SK-N-SH (cell line): ENCODE measurements around the gene PHF3. TPM values are rescaled to one million over a fixed set of nuclear protein-coding genes. Genes with fewer than 3 reads are reported as not detected.

Source experiments
- CTCF ChIA-PET: fragments of 300-600, 350-600 bp; formaldehyde crosslinking; extraction: SDS; loops from one replicate; lab custom pipeline; 2021; lab: Yijun Ruan, JAX
- POLR2A ChIA-PET: fragments of 350-600 bp; sonication (Branson Sonifier 250); formaldehyde crosslinking; extraction: SDS; loops from one replicate; lab custom pipeline; 2020; ENCODE audit warnings: antibody characterized with exemption, inconsistent platforms; lab: Yijun Ruan, JAX
- DNase-seq: peaks from one replicate; pipeline ENCODE4 v3.0.0; 2012
- H2AFZ ChIP-seq: fragments of 200-600 bp; sonication (generic); 2 replicates; pipeline ENCODE4 v1.8.1; 2016; ENCODE audit warnings: antibody characterized with exemption, mild to moderate bottlenecking, low read depth
- H3F3A ChIP-seq: fragments of 200-600 bp; sonication (generic); replicated peaks from 2 replicates; pipeline ENCODE3; 2016; ENCODE audit warnings: antibody characterized with exemption, mild to moderate bottlenecking; ENCODE audit not compliant: insufficient read depth
- H3K27ac ChIP-seq, 2 experiments: fragments of 200-500 bp in 1 of 2; fragments of 200-600 bp in 1 of 2; sonication (Bioruptor generic) in 1 of 2; sonication (generic), shearing (Covaris generic) in 1 of 2; 2 replicates each; pipeline versions ENCODE4 v1.5.1 to v1.6.1; 2014 to 2016; ENCODE audit warnings: low read depth in 2 of 2, inconsistent platforms in 1 of 2, low read length in 1 of 2, mild to moderate bottlenecking in 1 of 2, mixed read lengths in 1 of 2
- H3K27me3 ChIP-seq: fragments of 200-600 bp; sonication (generic), shearing (Covaris generic); 2 replicates; pipeline ENCODE4 v1.6.1; 2016; ENCODE audit warnings: mixed run types; ENCODE audit not compliant: insufficient read depth
- H3K36me3 ChIP-seq, 2 experiments: fragments of 200-500 bp in 1 of 2; fragments of 200-600 bp in 1 of 2; sonication (Bioruptor generic) in 1 of 2; sonication (generic) in 1 of 2; replicated peaks in 1 of 2; 2 replicates each; pipeline versions ENCODE3 to v1.5.1; 2014 to 2016; ENCODE audit warnings: low read length in 1 of 2, mild to moderate bottlenecking in 1 of 2; ENCODE audit not compliant: insufficient read depth in 2 of 2, control insufficient read depth in 1 of 2
- H3K4me1 ChIP-seq, 2 experiments: fragments of 200-500 bp in 1 of 2; fragments of 200-600 bp in 1 of 2; sonication (Bioruptor generic) in 1 of 2; sonication (generic), shearing (Covaris generic) in 1 of 2; 2 replicates each; pipeline versions ENCODE4 v1.5.1 to v1.6.1; 2014 to 2016; ENCODE audit warnings: low read depth in 1 of 2, low read length in 1 of 2, mixed run types in 1 of 2; ENCODE audit not compliant: insufficient read depth in 2 of 2, control insufficient read depth in 1 of 2
- H3K4me2 ChIP-seq: fragments of 200-600 bp; sonication (generic), shearing (Covaris generic); 2 replicates; pipeline ENCODE4 v1.6.1; 2017; ENCODE audit warnings: mixed run types
- H3K4me3 ChIP-seq, 2 experiments: fragments of 200-500 bp in 1 of 2; fragments of 200-600 bp in 1 of 2; sonication (Bioruptor generic) in 1 of 2; sonication (generic), shearing (Covaris generic) in 1 of 2; 2 replicates each; pipeline versions ENCODE4 v1.5.1 to v1.8.1; 2014 to 2016; ENCODE audit warnings: low read depth in 2 of 2, inconsistent platforms in 1 of 2, low read length in 1 of 2, mild to moderate bottlenecking in 1 of 2, mixed read lengths in 1 of 2, moderate library complexity in 1 of 2
- H3K79me2 ChIP-seq: fragments of 200-600 bp; sonication (generic); 2 replicates; pipeline ENCODE4 v1.8.1; 2017; ENCODE audit warnings: mild to moderate bottlenecking; ENCODE audit not compliant: insufficient read depth
- H3K9ac ChIP-seq: fragments of 200-600 bp; sonication (generic); 2 replicates; pipeline ENCODE4 v1.6.1; 2017; ENCODE audit warnings: mixed run types
- H3K9me2 ChIP-seq: fragments of 200-600 bp; sonication (generic); 2 replicates; pipeline ENCODE4 v1.6.1; 2017; ENCODE audit warnings: mixed run types
- H3K9me3 ChIP-seq: fragments of 200-600 bp; sonication (generic); 2 replicates; pipeline ENCODE4 v1.6.1; 2017; ENCODE audit warnings: mixed run types, mild to moderate bottlenecking, moderate library complexity
- H4K20me1 ChIP-seq: fragments of 200-600 bp; sonication (generic); 2 replicates; pipeline ENCODE4 v1.6.1; 2017; ENCODE audit warnings: mild to moderate bottlenecking, mixed run types; ENCODE audit not compliant: insufficient read depth
- CHD2 ChIP-seq: fragments of 150-350 bp; IDR thresholded peaks from 2 replicates; pipeline ENCODE4 v1.6.1; 2018; ENCODE audit warnings: low read length; ENCODE audit not compliant: partially characterized antibody
- EZH2phosphoT487 ChIP-seq: fragments of 200-600 bp; sonication (generic); IDR thresholded peaks from 2 replicates; pipeline ENCODE4 v1.6.1; 2017; ENCODE audit warnings: low read depth, mixed run types, mild to moderate bottlenecking, antibody characterized with exemption, moderate library complexity, borderline replicate concordance
- FOSL2 ChIP-seq: IDR thresholded peaks from 2 replicates; pipeline ENCODE4 v1.4.0; 2012; ENCODE audit warnings: low read depth, mild to moderate bottlenecking, moderate library complexity, borderline replicate concordance
- FOXM1 ChIP-seq: IDR thresholded peaks from 2 replicates; pipeline ENCODE4 v1.4.0; 2012; ENCODE audit warnings: low read depth, mild to moderate bottlenecking
- GABPA ChIP-seq: IDR thresholded peaks from 2 replicates; pipeline ENCODE4 v1.4.0; 2012; ENCODE audit warnings: low read depth, mild to moderate bottlenecking
- JUND ChIP-seq: IDR thresholded peaks from 2 replicates; pipeline ENCODE4 v1.4.0; 2012
- MEF2A ChIP-seq: IDR thresholded peaks from 2 replicates; pipeline ENCODE4 v1.4.0; 2012; ENCODE audit warnings: low read depth, borderline replicate concordance
- NFIC ChIP-seq: IDR thresholded peaks from 2 replicates; pipeline ENCODE4 v1.4.0; 2012; ENCODE audit warnings: borderline replicate concordance
- NRF1 ChIP-seq: IDR thresholded peaks from 2 replicates; pipeline ENCODE4 v1.6.1; 2012; ENCODE audit warnings: low read depth, mild to moderate bottlenecking, low read length
- RAD21 ChIP-seq: IDR thresholded peaks from 2 replicates; pipeline ENCODE4 v1.6.1; 2012; ENCODE audit warnings: mild to moderate bottlenecking, low read length
- RCOR1 ChIP-seq: fragments of 150-350 bp; IDR thresholded peaks from 2 replicates; pipeline ENCODE4 v1.6.1; 2017; ENCODE audit warnings: antibody characterized with exemption, low read length
- RFX5 ChIP-seq: IDR thresholded peaks from 2 replicates; pipeline ENCODE4 v1.6.1; 2012; ENCODE audit warnings: mild to moderate bottlenecking, improper control_type of control experiment, low read length
- RXRA ChIP-seq: IDR thresholded peaks from 2 replicates; pipeline ENCODE4 v1.4.0; 2012; ENCODE audit warnings: low read depth, mild to moderate bottlenecking, borderline replicate concordance
- TAF1 ChIP-seq: IDR thresholded peaks from 2 replicates; pipeline ENCODE4 v1.6.1; 2012; ENCODE audit warnings: low read depth, mild to moderate bottlenecking, low read length, moderate library complexity, borderline replicate concordance
- YY1 ChIP-seq: IDR thresholded peaks from 2 replicates; pipeline ENCODE4 v1.4.0; 2012; ENCODE audit warnings: low read depth, mild to moderate bottlenecking
- WGBS: methylation state at CpG from one replicate; pipeline ENCODE4 v1.1.6; 2017; ENCODE audit warnings: low lambda C conversion rate; 5-methylcytosine and 5-hydroxymethylcytosine counted together
- polyA plus RNA-seq, 3 experiments: library from polyadenylated mRNA; depleted of rRNA; stranded (reverse); fragments of >200 nt; gene quantifications; 2 replicates each; pipeline ENCODE4 v1.2.3, GENCODE V29; 2012
- TF ChIP-seq, protein P1 (sequence below): IDR thresholded peaks from 2 replicates; pipeline ENCODE4; 2012
- TF ChIP-seq, protein P2 (sequence below): IDR thresholded peaks from 2 replicates; pipeline ENCODE4 v1.4.0; 2012; ENCODE audit warnings: low read depth, borderline replicate concordance
- TF ChIP-seq, protein P3 (sequence below): fragments of 150-350 bp; IDR thresholded peaks from 2 replicates; pipeline ENCODE4 v1.6.1; 2016; ENCODE audit warnings: mild to moderate bottlenecking, low read depth, low read length
- TF ChIP-seq, protein P4 (sequence below): IDR thresholded peaks from 2 replicates; pipeline ENCODE4 v1.4.0; 2012; ENCODE audit warnings: low read depth, borderline replicate concordance
- TF ChIP-seq, protein P5 (sequence below): IDR thresholded peaks from 2 replicates; pipeline ENCODE4 v1.6.1; 2012; ENCODE audit warnings: mild to moderate bottlenecking, low read depth, low read length, moderate library complexity

The PHF3 gene
- polyA plus RNA-seq, 1 of the 3 experiments (the other 2 are of a cell fraction) = 4.4 TPM

DNA sequence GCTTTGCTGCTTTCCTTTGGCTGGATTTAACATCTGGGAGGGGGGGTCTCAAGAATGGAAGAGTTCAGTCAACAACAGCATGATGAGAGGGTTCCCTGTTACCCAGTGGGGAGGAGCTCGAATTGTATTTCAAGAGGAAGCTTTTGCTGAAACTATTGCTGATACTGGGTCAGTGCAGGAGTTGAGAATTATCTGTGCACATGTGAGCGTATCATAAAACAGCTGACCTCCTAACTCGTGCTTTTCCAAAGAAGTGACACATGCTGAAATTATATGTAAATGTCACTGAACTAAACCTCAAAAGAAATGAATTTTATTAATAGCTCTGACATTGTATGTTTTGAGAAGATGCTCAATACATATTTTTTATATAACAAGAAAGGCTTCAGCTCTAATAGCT lies 96.3 kb downstream of the PHF3 start:
- no peak overlapping the region; the same call in 1 of the 2 replicates for H3K9ac ChIP-seq
- no peak for DNase-seq
- no peaks in the 10 kb centered on the region for H4K20me1 ChIP-seq
- H3K36me3 ChIP-seq = no peaks in the 10 kb centered on the region
- H3K9me2 ChIP-seq = no peaks in the 10 kb centered on the region
- WGBS = 64% methylated on average over 3 of the region's 3 CpGs
- POLR2A ChIA-PET = no interaction called here
- no peaks in the 10 kb centered on the region for H3K27me3 ChIP-seq
- peaks cover 0 to 8% of the 10 kb centered on the region in 2 experiments; a peak in 1 of 4 replicates for H3K4me1 ChIP-seq
- TF ChIP-seq GABPA (no peak), RCOR1 (no peak), EZH2phosphoT487 (no peak), YY1 (no peak), CHD2 (no peak), MEF2A (no peak), FOSL2 (no peak), TAF1 (no peak), FOXM1 (no peak), JUND (no peak), RXRA (no peak), NFIC (no peak), RFX5 (no peak), NRF1 (no peak), RAD21 (no peak)
- TF ChIP-seq, protein P1, sequence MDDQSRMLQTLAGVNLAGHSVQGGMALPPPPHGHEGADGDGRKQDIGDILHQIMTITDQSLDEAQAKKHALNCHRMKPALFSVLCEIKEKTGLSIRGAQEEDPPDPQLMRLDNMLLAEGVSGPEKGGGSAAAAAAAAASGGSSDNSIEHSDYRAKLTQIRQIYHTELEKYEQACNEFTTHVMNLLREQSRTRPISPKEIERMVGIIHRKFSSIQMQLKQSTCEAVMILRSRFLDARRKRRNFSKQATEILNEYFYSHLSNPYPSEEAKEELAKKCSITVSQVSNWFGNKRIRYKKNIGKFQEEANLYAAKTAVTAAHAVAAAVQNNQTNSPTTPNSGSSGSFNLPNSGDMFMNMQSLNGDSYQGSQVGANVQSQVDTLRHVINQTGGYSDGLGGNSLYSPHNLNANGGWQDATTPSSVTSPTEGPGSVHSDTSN = no peak
- TF ChIP-seq, protein P2, sequence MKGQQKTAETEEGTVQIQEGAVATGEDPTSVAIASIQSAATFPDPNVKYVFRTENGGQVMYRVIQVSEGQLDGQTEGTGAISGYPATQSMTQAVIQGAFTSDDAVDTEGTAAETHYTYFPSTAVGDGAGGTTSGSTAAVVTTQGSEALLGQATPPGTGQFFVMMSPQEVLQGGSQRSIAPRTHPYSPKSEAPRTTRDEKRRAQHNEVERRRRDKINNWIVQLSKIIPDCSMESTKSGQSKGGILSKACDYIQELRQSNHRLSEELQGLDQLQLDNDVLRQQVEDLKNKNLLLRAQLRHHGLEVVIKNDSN = no peak
- TF ChIP-seq, all 33 proteins: peak for 0
- H2AFZ ChIP-seq = no peak overlapping the region
- peak overlapping the region in 1 of 2 experiments; percentile 44; a peak in 2 of 4 replicates for H3K27ac ChIP-seq
- no peaks in the 10 kb centered on the region for H3K9me3 ChIP-seq
- H3K79me2 ChIP-seq = no peaks in the 10 kb centered on the region
- H3F3A ChIP-seq = peaks cover 15% of the 10 kb centered on the region
- CTCF ChIA-PET = interaction anchor here (1.2 kb wide), 1 partner anchor 379 kb away, joined by 3 read pairs; no protein-coding TSS in a partner anchor
- H3K4me3 ChIP-seq = no peak overlapping the region
- peak overlapping the region; percentile 40; the same call in 1 of the 2 replicates for H3K4me2 ChIP-seq

DNA sequence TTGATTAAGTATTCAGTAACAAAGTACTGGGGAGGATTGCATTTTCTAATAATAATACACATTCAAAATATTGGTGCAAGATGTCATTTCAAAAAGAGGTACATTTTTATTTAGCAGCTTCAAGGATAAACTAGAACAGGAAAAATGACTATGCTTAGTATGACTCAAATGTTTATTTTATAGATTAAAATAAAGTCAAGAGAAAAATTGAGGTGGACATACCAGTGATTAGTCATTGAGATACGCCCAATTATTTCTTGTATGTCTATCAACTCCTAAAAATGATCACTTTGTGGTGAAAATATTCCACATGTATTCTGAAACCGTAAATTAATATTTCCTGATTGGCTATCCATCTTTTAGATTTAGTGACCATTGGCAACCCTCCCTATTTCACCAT lies 96.7 kb downstream of the PHF3 start:
- H4K20me1 ChIP-seq = no peaks in the 10 kb centered on the region
- H2AFZ ChIP-seq = no peak overlapping the region
- peaks cover 0 to 8% of the 10 kb centered on the region in 2 experiments; a peak in 1 of 4 replicates for H3K4me1 ChIP-seq
- H3K79me2 ChIP-seq = no peaks in the 10 kb centered on the region
- no peak for DNase-seq
- peak overlapping the region; percentile 40; the same call in 1 of the 2 replicates for H3K4me2 ChIP-seq
- 62% methylated on average over 2 of the region's 2 CpGs for WGBS
- TF ChIP-seq YY1 = no peak
- TF ChIP-seq, protein P3, sequence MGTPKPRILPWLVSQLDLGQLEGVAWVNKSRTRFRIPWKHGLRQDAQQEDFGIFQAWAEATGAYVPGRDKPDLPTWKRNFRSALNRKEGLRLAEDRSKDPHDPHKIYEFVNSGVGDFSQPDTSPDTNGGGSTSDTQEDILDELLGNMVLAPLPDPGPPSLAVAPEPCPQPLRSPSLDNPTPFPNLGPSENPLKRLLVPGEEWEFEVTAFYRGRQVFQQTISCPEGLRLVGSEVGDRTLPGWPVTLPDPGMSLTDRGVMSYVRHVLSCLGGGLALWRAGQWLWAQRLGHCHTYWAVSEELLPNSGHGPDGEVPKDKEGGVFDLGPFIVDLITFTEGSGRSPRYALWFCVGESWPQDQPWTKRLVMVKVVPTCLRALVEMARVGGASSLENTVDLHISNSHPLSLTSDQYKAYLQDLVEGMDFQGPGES = no peak
- TF ChIP-seq RAD21 = no peak
- TF ChIP-seq, protein P4, sequence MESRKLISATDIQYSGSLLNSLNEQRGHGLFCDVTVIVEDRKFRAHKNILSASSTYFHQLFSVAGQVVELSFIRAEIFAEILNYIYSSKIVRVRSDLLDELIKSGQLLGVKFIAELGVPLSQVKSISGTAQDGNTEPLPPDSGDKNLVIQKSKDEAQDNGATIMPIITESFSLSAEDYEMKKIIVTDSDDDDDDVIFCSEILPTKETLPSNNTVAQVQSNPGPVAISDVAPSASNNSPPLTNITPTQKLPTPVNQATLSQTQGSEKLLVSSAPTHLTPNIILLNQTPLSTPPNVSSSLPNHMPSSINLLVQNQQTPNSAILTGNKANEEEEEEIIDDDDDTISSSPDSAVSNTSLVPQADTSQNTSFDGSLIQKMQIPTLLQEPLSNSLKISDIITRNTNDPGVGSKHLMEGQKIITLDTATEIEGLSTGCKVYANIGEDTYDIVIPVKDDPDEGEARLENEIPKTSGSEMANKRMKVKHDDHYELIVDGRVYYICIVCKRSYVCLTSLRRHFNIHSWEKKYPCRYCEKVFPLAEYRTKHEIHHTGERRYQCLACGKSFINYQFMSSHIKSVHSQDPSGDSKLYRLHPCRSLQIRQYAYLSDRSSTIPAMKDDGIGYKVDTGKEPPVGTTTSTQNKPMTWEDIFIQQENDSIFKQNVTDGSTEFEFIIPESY = no peak
- TF ChIP-seq RXRA = no peak
- no peak for TF ChIP-seq NRF1
- TF ChIP-seq, protein P5, sequence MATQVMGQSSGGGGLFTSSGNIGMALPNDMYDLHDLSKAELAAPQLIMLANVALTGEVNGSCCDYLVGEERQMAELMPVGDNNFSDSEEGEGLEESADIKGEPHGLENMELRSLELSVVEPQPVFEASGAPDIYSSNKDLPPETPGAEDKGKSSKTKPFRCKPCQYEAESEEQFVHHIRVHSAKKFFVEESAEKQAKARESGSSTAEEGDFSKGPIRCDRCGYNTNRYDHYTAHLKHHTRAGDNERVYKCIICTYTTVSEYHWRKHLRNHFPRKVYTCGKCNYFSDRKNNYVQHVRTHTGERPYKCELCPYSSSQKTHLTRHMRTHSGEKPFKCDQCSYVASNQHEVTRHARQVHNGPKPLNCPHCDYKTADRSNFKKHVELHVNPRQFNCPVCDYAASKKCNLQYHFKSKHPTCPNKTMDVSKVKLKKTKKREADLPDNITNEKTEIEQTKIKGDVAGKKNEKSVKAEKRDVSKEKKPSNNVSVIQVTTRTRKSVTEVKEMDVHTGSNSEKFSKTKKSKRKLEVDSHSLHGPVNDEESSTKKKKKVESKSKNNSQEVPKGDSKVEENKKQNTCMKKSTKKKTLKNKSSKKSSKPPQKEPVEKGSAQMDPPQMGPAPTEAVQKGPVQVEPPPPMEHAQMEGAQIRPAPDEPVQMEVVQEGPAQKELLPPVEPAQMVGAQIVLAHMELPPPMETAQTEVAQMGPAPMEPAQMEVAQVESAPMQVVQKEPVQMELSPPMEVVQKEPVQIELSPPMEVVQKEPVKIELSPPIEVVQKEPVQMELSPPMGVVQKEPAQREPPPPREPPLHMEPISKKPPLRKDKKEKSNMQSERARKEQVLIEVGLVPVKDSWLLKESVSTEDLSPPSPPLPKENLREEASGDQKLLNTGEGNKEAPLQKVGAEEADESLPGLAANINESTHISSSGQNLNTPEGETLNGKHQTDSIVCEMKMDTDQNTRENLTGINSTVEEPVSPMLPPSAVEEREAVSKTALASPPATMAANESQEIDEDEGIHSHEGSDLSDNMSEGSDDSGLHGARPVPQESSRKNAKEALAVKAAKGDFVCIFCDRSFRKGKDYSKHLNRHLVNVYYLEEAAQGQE = no peak
- H3K9me3 ChIP-seq = no peaks in the 10 kb centered on the region
- H3K36me3 ChIP-seq = no peaks in the 10 kb centered on the region
- H3K9me2 ChIP-seq = no peaks in the 10 kb centered on the region
- no peak overlapping the region for H3K9ac ChIP-seq
- CTCF ChIA-PET = interaction anchor here (1.2 kb wide), 1 partner anchor 380 kb away, joined by 3 read pairs; no protein-coding TSS in a partner anchor
- H3K27me3 ChIP-seq = no peaks in the 10 kb centered on the region
- H3F3A ChIP-seq = peaks cover 15% of the 10 kb centered on the region
- H3K4me3 ChIP-seq = no peak overlapping the region
- POLR2A ChIA-PET = no interaction called here
- peak overlapping the region in 1 of 2 experiments; percentile 44; a peak in 2 of 4 replicates for H3K27ac ChIP-seq
